ENCODE results near the gene RC3H2. TPM values are rescaled to one million over a fixed set of nuclear protein-coding genes. Genes with fewer than 3 reads are reported as not detected.
A peak's percentile ranks its signal among the peaks of the same experiment; 100 is the strongest.

The RC3H2 gene
- total RNA-seq, 4 donors from 2014 or later, result 38.4 to 68.2 (median 41.9) TPM

- Histone ChIP-seq H3K27me3 (no peaks in the 10 kb centered on the region), H3K36me3 (peaks cover 0 to 61% (median 0%) of the 10 kb centered on the region in 3 donors), H3K9me3 (no peaks in the 10 kb centered on the region), H3K4me3 (no peak overlapping the region), H3K27ac (peak overlapping the region in 1 of 4 donors; percentile 78), H3K4me1 (peaks cover 0 to 48% (median 4%) of the 10 kb centered on the region in 4 donors)
- DNase-seq (ENCODE audit: low spot score in 2 of 2), result no peak
- TF ChIP-seq CTCF (IDR thresholded peaks at IDR 0.05), result no peak
- TF ChIP-seq POLR2A (IDR thresholded peaks at IDR 0.05), result no peak
- TF ChIP-seq EP300 (IDR thresholded peaks at IDR 0.05), result no peak
- 88 to 91% methylated on average over 11 of the region's 11 CpGs for WGBS, 2 donors
Measured at GRCh38 chr9:122820490-122820845, 84.7 kb downstream of the RC3H2 start.

- H3K36me3 ChIP-seq, result peaks cover 0 to 58% (median 0%) of the 10 kb centered on the region in 3 donors
- TF ChIP-seq EP300 (IDR thresholded peaks at IDR 0.05) (no peak), CTCF (IDR thresholded peaks at IDR 0.05) (no peak), POLR2A (IDR thresholded peaks at IDR 0.05) (no peak)
- no peak for DNase-seq (ENCODE audit: low spot score in 2 of 2)
- H3K27me3 ChIP-seq, result no peaks in the 10 kb centered on the region
- H3K9me3 ChIP-seq, result no peaks in the 10 kb centered on the region
- WGBS, 2 donors, result 63 to 75% methylated on average over 9 of the region's 9 CpGs
- peaks cover 0 to 47% (median 4%) of the 10 kb centered on the region in 4 donors for H3K4me1 ChIP-seq
- H3K4me3 ChIP-seq, result no peak overlapping the region
- peak overlapping the region in 1 of 4 donors; percentile 31 for H3K27ac ChIP-seq
Measured at GRCh38 chr9:122819791-122820489, 85.2 kb downstream of the RC3H2 start.

- Histone ChIP-seq H3K36me3 (peaks cover 0 to 64% (median 0%) of the 10 kb centered on the region in 3 donors), H3K27ac (peak overlapping the region in 1 of 4 donors; percentile 31), H3K27me3 (no peaks in the 10 kb centered on the region), H3K4me1 (peaks cover 0 to 47% (median 4%) of the 10 kb centered on the region in 4 donors), H3K4me3 (no peak overlapping the region), H3K9me3 (no peaks in the 10 kb centered on the region)
- no peak for DNase-seq (ENCODE audit: low spot score in 2 of 2)
- TF ChIP-seq CTCF (IDR thresholded peaks at IDR 0.05) (no peak), POLR2A (IDR thresholded peaks at IDR 0.05) (no peak)
- WGBS, 2 donors, result 59 to 67% methylated on average over 3 of the region's 3 CpGs
Measured at GRCh38 chr9:122819326-122819725, 85.8 kb downstream of the RC3H2 start.

GRCh38 chr9:122816163-122816867 is 88.8 kb downstream of the RC3H2 start:
- peaks cover 0 to 44% (median 0%) of the 10 kb centered on the region in 3 donors for H3K36me3 ChIP-seq
- TF ChIP-seq POLR2A (IDR thresholded peaks at IDR 0.05) (no peak), EP300 (IDR thresholded peaks at IDR 0.05) (peak in 1 of 2 donors; percentile 40), CTCF (IDR thresholded peaks at IDR 0.05) (no peak)
- WGBS, 2 donors, result 58 to 67% methylated on average over 17 of the region's 17 CpGs
- H3K4me3 ChIP-seq, result no peak overlapping the region
- H3K27me3 ChIP-seq, result no peaks in the 10 kb centered on the region
- peak in 1 of 2 donors; percentile 21 for DNase-seq (ENCODE audit: low spot score in 2 of 2)
- peak overlapping the region in 1 of 4 donors; percentile 46 for H3K27ac ChIP-seq
- H3K4me1 ChIP-seq, result peaks cover 0 to 38% (median 4%) of the 10 kb centered on the region in 4 donors
- no peaks in the 10 kb centered on the region for H3K9me3 ChIP-seq

- H3K4me1 ChIP-seq, result peaks cover 0 to 32% (median 1%) of the 10 kb centered on the region in 4 donors
- TF ChIP-seq EP300 (IDR thresholded peaks at IDR 0.05), result no peak
- no peak for TF ChIP-seq CTCF (IDR thresholded peaks at IDR 0.05)
- TF ChIP-seq POLR2A (IDR thresholded peaks at IDR 0.05), result no peak
- H3K27ac ChIP-seq, result peak overlapping the region in 2 of 4 donors; percentile 11 to 46
- H3K9me3 ChIP-seq, result no peaks in the 10 kb centered on the region
- no peaks in the 10 kb centered on the region for H3K27me3 ChIP-seq
- no peak overlapping the region for H3K4me3 ChIP-seq
- DNase-seq (ENCODE audit: low spot score in 2 of 2), result no peak
- peaks cover 0 to 44% (median 0%) of the 10 kb centered on the region in 3 donors for H3K36me3 ChIP-seq
Measured at GRCh38 chr9:122815544-122815943, 89.6 kb downstream of the RC3H2 start.

All from tibial nerve (tissue), 4 donors.